ENCODE measurements around the gene POMP. TPM values are rescaled to one million over a fixed set of nuclear protein-coding genes. Genes with fewer than 3 reads are reported as not detected.
A peak's percentile ranks its signal among the peaks of the same experiment; 100 is the strongest.

The POMP gene
- total RNA-seq (27.3 TPM), polyA plus RNA-seq (100 to 1,000 TPM; 101 to 138 (median 120) TPM)

GRCh38 chr13:28658796-28659620 is at the start of gene POMP:
Gene POMP, plus strand, starts transcription at chr13:28659130. Its CDS starts 55 bp downstream, at chr13:28659185.
- Mint-ChIP-seq H3K4me1 (peaks cover 49 to 68% (median 57%) of the 10 kb centered on the region in 4 donors), H3K4me3 (peak within 1 kb of the TSS; percentile 97 to 100 (median 99)), H3K9me3 (no peaks in the 10 kb centered on the region), H3K27ac (peak within 1 kb of the TSS; percentile 97 to 99 (median 98)), H3K27me3 (no peaks in the 10 kb centered on the region), H3K36me3 (peaks cover 12% of the 10 kb centered on the region)
- Histone ChIP-seq H3K27me3 (ENCODE audit: control insufficient read depth, insufficient read depth, low read length) (no peaks in the 10 kb centered on the region), H3K4me1 (ENCODE audit: control insufficient read depth, insufficient read depth, low read length, poor library complexity, severe bottlenecking) (peaks cover 37% of the 10 kb centered on the region), H3K36me3 (ENCODE audit: control insufficient read depth, insufficient read depth, low read length) (peaks cover 23% of the 10 kb centered on the region), H3K9me3 (ENCODE audit: control insufficient read depth in 2 of 2, low read length in 2 of 2) (no peaks in the 10 kb centered on the region), H3K27ac (ENCODE audit: insufficient read depth, low read length, poor library complexity, severe bottlenecking) (peak within 1 kb of the TSS; percentile 95), H3K4me3 (ENCODE audit: low read depth, low read length) (peak within 1 kb of the TSS; percentile 99)
- DNase-seq: peak; percentile 91 to 95 (median 92)
- peak; percentile 93 to 95 for ATAC-seq (ENCODE audit: low read depth in 2 of 2)

- H3K9me3 ChIP-seq (ENCODE audit: control insufficient read depth in 2 of 2, low read length in 2 of 2): no peaks in the 10 kb centered on the region
- Mint-ChIP-seq H3K36me3 (no peaks in the 10 kb centered on the region), H3K4me3 (no peak overlapping the region), H3K27me3 (no peaks in the 10 kb centered on the region), H3K27ac (no peak overlapping the region), H3K4me1 (peaks cover 0 to 16% (median 12%) of the 10 kb centered on the region in 4 donors), H3K9me3 (peaks cover 0 to 2% (median 0%) of the 10 kb centered on the region in 7 donors)
- DNase-seq (no peak), ATAC-seq (ENCODE audit: low read depth in 2 of 2) (no peak)
- H3K4me3 ChIP-seq (ENCODE audit: low read depth, low read length): no peak overlapping the region
- peaks cover 7% of the 10 kb centered on the region for H3K4me1 ChIP-seq (ENCODE audit: control insufficient read depth, insufficient read depth, low read length, poor library complexity, severe bottlenecking)
- H3K36me3 ChIP-seq (ENCODE audit: control insufficient read depth, insufficient read depth, low read length): no peaks in the 10 kb centered on the region
- H3K27ac ChIP-seq (ENCODE audit: insufficient read depth, low read length, poor library complexity, severe bottlenecking): no peak overlapping the region
- no peaks in the 10 kb centered on the region for H3K27me3 ChIP-seq (ENCODE audit: control insufficient read depth, insufficient read depth, low read length)
Measured at GRCh38 chr13:28609381-28609780, 49.5 kb upstream of the POMP start.

DNA sequence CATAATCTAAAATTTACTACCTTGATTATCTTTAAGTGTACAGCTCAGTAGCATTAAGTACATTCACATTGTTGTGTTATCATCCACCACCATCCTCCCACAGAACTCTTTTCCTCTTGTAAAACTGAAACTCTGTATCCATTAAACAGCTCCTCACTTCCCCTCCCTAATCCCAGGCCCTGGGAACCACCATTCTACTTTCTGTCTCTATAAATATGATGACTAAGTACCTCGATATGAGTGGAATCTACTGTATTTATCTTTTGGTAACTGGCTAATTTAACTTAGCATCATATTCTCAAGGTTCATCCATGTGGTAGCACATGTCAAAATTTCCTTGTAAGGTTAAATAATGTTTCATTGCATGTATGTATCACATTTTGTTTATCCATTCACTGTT is 49.0 kb upstream of the POMP start:
- no peak overlapping the region for H3K27ac Mint-ChIP-seq

DNA sequence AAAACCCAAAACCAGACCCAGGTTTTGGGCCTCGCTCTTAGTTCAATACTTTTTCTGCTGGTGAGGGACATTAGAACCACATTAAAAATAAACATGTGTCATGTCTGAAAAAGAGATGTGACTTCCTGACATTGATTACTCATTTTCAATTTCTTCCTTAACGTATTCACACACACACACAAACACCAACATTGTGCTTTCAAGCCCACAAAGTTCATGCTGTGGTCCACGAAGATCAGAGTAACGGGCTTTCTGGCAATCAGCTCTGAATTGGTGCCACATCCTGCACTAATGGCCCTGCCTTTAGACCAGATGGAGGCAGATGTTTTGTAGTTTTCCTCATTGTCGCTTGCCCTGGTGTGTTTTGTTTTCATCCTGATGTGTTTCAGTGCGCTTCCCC is 47.9 kb upstream of the POMP start:
- H3K36me3 Mint-ChIP-seq: no peaks in the 10 kb centered on the region
- no peaks in the 10 kb centered on the region for H3K27me3 Mint-ChIP-seq
- H3K27ac ChIP-seq (ENCODE audit: insufficient read depth, low read length, poor library complexity, severe bottlenecking): no peak overlapping the region
- DNase-seq (no peak), ATAC-seq (ENCODE audit: low read depth in 2 of 2) (no peak)
- peak overlapping the region in 1 of 4 donors; percentile 85 for H3K4me3 Mint-ChIP-seq
- no peaks in the 10 kb centered on the region for H3K36me3 ChIP-seq (ENCODE audit: control insufficient read depth, insufficient read depth, low read length)
- H3K4me1 ChIP-seq (ENCODE audit: control insufficient read depth, insufficient read depth, low read length, poor library complexity, severe bottlenecking): peaks cover 7% of the 10 kb centered on the region
- H3K4me1 Mint-ChIP-seq: peaks cover 0 to 16% (median 12%) of the 10 kb centered on the region in 4 donors
- no peak overlapping the region for H3K4me3 ChIP-seq (ENCODE audit: low read depth, low read length)
- H3K9me3 Mint-ChIP-seq: no peaks in the 10 kb centered on the region
- no peaks in the 10 kb centered on the region for H3K9me3 ChIP-seq (ENCODE audit: control insufficient read depth in 2 of 2, low read length in 2 of 2)
- peak overlapping the region in 1 of 3 donors; percentile 29 for H3K27ac Mint-ChIP-seq
- H3K27me3 ChIP-seq (ENCODE audit: control insufficient read depth, insufficient read depth, low read length): no peaks in the 10 kb centered on the region

More for the DNA sequence above, 49.0 kb upstream of the POMP start:
- Histone ChIP-seq H3K27ac (ENCODE audit: insufficient read depth, low read length, poor library complexity, severe bottlenecking) (no peak overlapping the region), H3K4me1 (ENCODE audit: control insufficient read depth, insufficient read depth, low read length, poor library complexity, severe bottlenecking) (peaks cover 7% of the 10 kb centered on the region), H3K27me3 (ENCODE audit: control insufficient read depth, insufficient read depth, low read length) (no peaks in the 10 kb centered on the region), H3K36me3 (ENCODE audit: control insufficient read depth, insufficient read depth, low read length) (no peaks in the 10 kb centered on the region), H3K9me3 (ENCODE audit: control insufficient read depth in 2 of 2, low read length in 2 of 2) (no peaks in the 10 kb centered on the region), H3K4me3 (ENCODE audit: low read depth, low read length) (no peak overlapping the region)
- DNase-seq: no peak
- H3K27me3 Mint-ChIP-seq: no peaks in the 10 kb centered on the region
- H3K4me3 Mint-ChIP-seq: no peak overlapping the region
- H3K9me3 Mint-ChIP-seq: no peaks in the 10 kb centered on the region
- H3K36me3 Mint-ChIP-seq: no peaks in the 10 kb centered on the region
- H3K4me1 Mint-ChIP-seq: peaks cover 0 to 16% (median 12%) of the 10 kb centered on the region in 4 donors
- no peak for ATAC-seq (ENCODE audit: low read depth in 2 of 2)

DNA sequence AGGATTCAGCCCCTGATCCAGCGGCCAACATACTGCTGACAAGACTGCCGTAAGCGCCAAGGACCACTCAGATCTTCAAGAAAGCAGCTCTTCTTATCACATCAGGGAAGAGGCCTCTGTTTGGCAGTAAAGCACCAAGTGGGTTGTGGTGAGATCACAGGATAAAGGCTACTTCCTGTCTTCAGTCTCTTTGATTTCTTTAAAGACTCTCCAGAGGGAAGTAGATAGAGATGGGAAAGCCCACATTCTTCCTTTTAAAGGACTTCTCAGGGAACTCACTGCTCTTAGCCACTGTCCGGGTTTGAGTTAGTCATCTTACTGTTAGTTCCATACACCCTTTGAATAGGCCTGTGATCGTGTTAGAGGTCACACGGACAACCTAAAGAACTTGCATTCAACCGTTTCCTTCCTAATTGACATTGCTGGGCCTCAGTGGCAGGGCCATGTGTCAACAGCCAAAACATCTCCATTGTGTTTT is 47.2 kb upstream of the POMP start:
- no peaks in the 10 kb centered on the region for H3K36me3 Mint-ChIP-seq
- Histone ChIP-seq H3K36me3 (ENCODE audit: control insufficient read depth, insufficient read depth, low read length) (no peaks in the 10 kb centered on the region), H3K4me3 (ENCODE audit: low read depth, low read length) (no peak overlapping the region), H3K9me3 (ENCODE audit: control insufficient read depth in 2 of 2, low read length in 2 of 2) (no peaks in the 10 kb centered on the region), H3K4me1 (ENCODE audit: control insufficient read depth, insufficient read depth, low read length, poor library complexity, severe bottlenecking) (peaks cover 7% of the 10 kb centered on the region), H3K27ac (ENCODE audit: insufficient read depth, low read length, poor library complexity, severe bottlenecking) (no peak overlapping the region), H3K27me3 (ENCODE audit: control insufficient read depth, insufficient read depth, low read length) (no peaks in the 10 kb centered on the region)
- H3K4me1 Mint-ChIP-seq: peaks cover 0 to 16% (median 12%) of the 10 kb centered on the region in 4 donors
- ATAC-seq (ENCODE audit: low read depth in 2 of 2) (peak; percentile 40 to 56), DNase-seq (peak in 2 of 3 donors; percentile 10 to 50)
- no peaks in the 10 kb centered on the region for H3K27me3 Mint-ChIP-seq
- no peak overlapping the region for H3K27ac Mint-ChIP-seq
- H3K4me3 Mint-ChIP-seq: no peak overlapping the region
- H3K9me3 Mint-ChIP-seq: no peaks in the 10 kb centered on the region

DNA sequence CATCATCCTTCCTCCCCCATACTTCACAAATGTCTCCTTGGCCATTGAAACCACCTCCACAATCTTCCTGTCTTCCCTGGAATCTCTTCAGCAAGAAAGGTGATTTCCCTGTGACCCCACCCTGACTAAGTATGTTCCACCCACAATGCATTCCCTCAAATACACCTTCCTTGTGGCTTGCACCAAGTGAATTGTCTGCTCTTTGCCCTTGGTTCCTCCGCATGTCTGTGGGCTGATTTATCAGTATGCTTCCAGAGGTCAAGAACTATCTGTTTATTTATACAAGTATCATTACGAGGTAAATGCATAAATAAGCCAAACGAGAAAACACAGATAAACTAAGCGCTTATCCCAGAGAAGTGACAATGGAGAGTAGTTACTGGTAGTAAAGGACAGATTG is 45.4 kb upstream of the POMP start:
- no peak overlapping the region for H3K27ac Mint-ChIP-seq
- H3K27me3 ChIP-seq (ENCODE audit: control insufficient read depth, insufficient read depth, low read length): no peaks in the 10 kb centered on the region
- no peak for ATAC-seq (ENCODE audit: low read depth in 2 of 2)
- H3K9me3 Mint-ChIP-seq: no peaks in the 10 kb centered on the region
- H3K4me3 ChIP-seq (ENCODE audit: low read depth, low read length): no peak overlapping the region
- no peak for DNase-seq
- H3K27me3 Mint-ChIP-seq: no peaks in the 10 kb centered on the region
- no peak overlapping the region for H3K4me3 Mint-ChIP-seq
- no peaks in the 10 kb centered on the region for H3K9me3 ChIP-seq (ENCODE audit: control insufficient read depth in 2 of 2, low read length in 2 of 2)
- peaks cover 7% of the 10 kb centered on the region for H3K4me1 ChIP-seq (ENCODE audit: control insufficient read depth, insufficient read depth, low read length, poor library complexity, severe bottlenecking)
- peaks cover 0 to 16% (median 12%) of the 10 kb centered on the region in 4 donors for H3K4me1 Mint-ChIP-seq
- H3K36me3 Mint-ChIP-seq: no peaks in the 10 kb centered on the region
- no peaks in the 10 kb centered on the region for H3K36me3 ChIP-seq (ENCODE audit: control insufficient read depth, insufficient read depth, low read length)
- H3K27ac ChIP-seq (ENCODE audit: insufficient read depth, low read length, poor library complexity, severe bottlenecking): no peak overlapping the region

DNA sequence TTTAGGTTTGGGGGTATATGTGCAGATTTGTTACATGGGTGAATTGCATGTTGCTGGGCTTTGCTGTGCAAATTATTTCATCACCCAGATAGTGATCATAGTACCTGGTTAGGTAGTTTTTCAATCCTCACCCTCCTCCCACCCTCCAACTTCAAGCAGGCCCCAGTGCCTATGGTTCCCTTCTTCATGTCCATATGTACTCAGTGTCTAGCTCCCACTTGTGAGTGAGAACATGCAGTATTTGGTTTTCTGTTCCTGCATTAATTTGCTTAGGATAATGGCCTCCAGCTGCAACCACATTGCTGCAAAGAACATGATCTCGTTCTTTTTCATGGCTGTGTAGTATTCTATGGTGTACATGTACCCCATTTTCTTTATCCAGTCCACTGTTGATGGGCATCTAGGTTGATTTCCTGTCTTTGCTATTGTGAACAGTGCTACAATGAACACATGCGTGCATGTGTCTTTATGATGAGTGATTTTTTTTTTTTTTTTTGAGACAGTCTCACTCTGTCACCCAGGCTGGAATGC is 42.9 kb upstream of the POMP start:
- no peaks in the 10 kb centered on the region for H3K27me3 Mint-ChIP-seq
- no peaks in the 10 kb centered on the region for H3K27me3 ChIP-seq (ENCODE audit: control insufficient read depth, insufficient read depth, low read length)

More for the DNA sequence above, 42.9 kb upstream of the POMP start:
- Mint-ChIP-seq H3K27ac (no peak overlapping the region), H3K4me3 (no peak overlapping the region), H3K4me1 (peaks cover 0 to 12% (median 8%) of the 10 kb centered on the region in 4 donors), H3K9me3 (peaks cover 0 to 1% (median 0%) of the 10 kb centered on the region in 7 donors), H3K36me3 (no peaks in the 10 kb centered on the region)
- Histone ChIP-seq H3K27ac (ENCODE audit: insufficient read depth, low read length, poor library complexity, severe bottlenecking) (no peak overlapping the region), H3K36me3 (ENCODE audit: control insufficient read depth, insufficient read depth, low read length) (no peaks in the 10 kb centered on the region), H3K4me3 (ENCODE audit: low read depth, low read length) (no peak overlapping the region), H3K4me1 (ENCODE audit: control insufficient read depth, insufficient read depth, low read length, poor library complexity, severe bottlenecking) (peaks cover 7% of the 10 kb centered on the region), H3K9me3 (ENCODE audit: control insufficient read depth in 2 of 2, low read length in 2 of 2) (no peaks in the 10 kb centered on the region)
- DNase-seq (no peak), ATAC-seq (ENCODE audit: low read depth in 2 of 2) (no peak)
